Stomach smooth muscle (tissue), 2 donors: ENCODE results near the gene APLP2.
"Not testable (repeated sequence)": the region's sequence is repeated elsewhere in the genome, so short reads cannot be mapped to it uniquely, and the experiment has no call there.

Source experiments
- H3K27ac ChIP-seq: one replicate; pipeline ENCODE4 v1.7.0; 2013; ENCODE audit warnings: mild to moderate bottlenecking, low read length, inconsistent platforms
- H3K27me3 ChIP-seq, 2 donors: one replicate each; pipeline ENCODE4 v1.7.0; 2013; ENCODE audit warnings: low read length in 2 of 2; ENCODE audit not compliant: insufficient read depth in 2 of 2, control insufficient read depth in 1 of 2
- H3K36me3 ChIP-seq, 2 donors: one replicate each; pipeline ENCODE4 v1.7.0; 2013; ENCODE audit warnings: low read length in 2 of 2; ENCODE audit not compliant: control insufficient read depth in 2 of 2, insufficient read depth in 2 of 2
- H3K4me1 ChIP-seq: one replicate; pipeline ENCODE4 v1.7.0; 2013; ENCODE audit warnings: low read length; ENCODE audit not compliant: control insufficient read depth, insufficient read depth
- H3K4me3 ChIP-seq, 2 donors: one replicate each; pipeline ENCODE4 v1.7.0; 2013; ENCODE audit warnings: low read length in 2 of 2
- H3K9ac ChIP-seq, 2 donors: one replicate each; pipeline ENCODE4 v1.7.0; 2013; ENCODE audit warnings: low read length in 2 of 2, mild to moderate bottlenecking in 1 of 2
- H3K9me3 ChIP-seq, 2 donors: one replicate each; pipeline ENCODE4 v1.7.0; 2013; ENCODE audit warnings: low read length in 2 of 2; ENCODE audit not compliant: control insufficient read depth in 2 of 2
- donor health status: healthy.
- donor health status: Pancreatic carcinoma.

APLP2 gene

GRCh38 chr11:130101661-130102060 is 32.0 kb downstream of the APLP2 start:
- H3K9ac ChIP-seq: no peak overlapping the region
- no peak overlapping the region for H3K4me3 ChIP-seq
- no peaks in the 10 kb centered on the region for H3K36me3 ChIP-seq
- H3K27ac ChIP-seq: no peak overlapping the region
- peaks cover 18% of the 10 kb centered on the region for H3K4me1 ChIP-seq
- no peaks in the 10 kb centered on the region for H3K27me3 ChIP-seq
- H3K9me3 ChIP-seq: no peaks in the 10 kb centered on the region

GRCh38 chr11:130102301-130103249 is 32.9 kb downstream of the APLP2 start:
- Histone ChIP-seq H3K9ac (no peak overlapping the region), H3K27ac (no peak overlapping the region), H3K27me3 (no peaks in the 10 kb centered on the region), H3K4me1 (peaks cover 18% of the 10 kb centered on the region), H3K4me3 (no peak overlapping the region), H3K36me3 (no peaks in the 10 kb centered on the region), H3K9me3 (no peaks in the 10 kb centered on the region)

GRCh38 chr11:130103296-130103814 is 33.7 kb downstream of the APLP2 start:
- Histone ChIP-seq H3K9me3 (no peaks in the 10 kb centered on the region), H3K4me3 (no peak overlapping the region), H3K27me3 (no peaks in the 10 kb centered on the region), H3K4me1 (peaks cover 18% of the 10 kb centered on the region), H3K27ac (no peak overlapping the region), H3K36me3 (no peaks in the 10 kb centered on the region), H3K9ac (no peak overlapping the region)

GRCh38 chr11:130106381-130106780 is 36.7 kb downstream of the APLP2 start:
- H3K36me3 ChIP-seq: peaks cover 12 to 13% of the 10 kb centered on the region in 2 donors
- H3K9me3 ChIP-seq: no peaks in the 10 kb centered on the region
- H3K9ac ChIP-seq: no peak overlapping the region
- H3K27ac ChIP-seq: no peak overlapping the region
- peaks cover 14% of the 10 kb centered on the region for H3K4me1 ChIP-seq
- H3K4me3 ChIP-seq: no peak overlapping the region
- no peaks in the 10 kb centered on the region for H3K27me3 ChIP-seq

- not testable (repeated sequence) for H3K9me3 ChIP-seq, H3K4me1 ChIP-seq, H3K27ac ChIP-seq, H3K27me3 ChIP-seq, H3K9ac ChIP-seq, H3K4me3 ChIP-seq
- H3K36me3 ChIP-seq: peaks cover 16 to 17% of the 10 kb centered on the region in 2 donors
Observed at GRCh38 chr11:130108671-130109070, 39.0 kb downstream of the APLP2 start.

GRCh38 chr11:130109386-130109785 is 39.7 kb downstream of the APLP2 start:
- H3K27me3 ChIP-seq: no peaks in the 10 kb centered on the region
- H3K27ac ChIP-seq: no peak overlapping the region
- H3K4me3 ChIP-seq: no peak overlapping the region
- peaks cover 16 to 17% of the 10 kb centered on the region in 2 donors for H3K36me3 ChIP-seq
- H3K4me1 ChIP-seq: no peaks in the 10 kb centered on the region
- no peak overlapping the region for H3K9ac ChIP-seq
- no peaks in the 10 kb centered on the region for H3K9me3 ChIP-seq

GRCh38 chr11:130110339-130111108 is 40.8 kb downstream of the APLP2 start:
- peaks cover 16 to 17% of the 10 kb centered on the region in 2 donors for H3K36me3 ChIP-seq
- no peak overlapping the region for H3K9ac ChIP-seq
- peaks cover 2% of the 10 kb centered on the region for H3K4me1 ChIP-seq
- H3K27me3 ChIP-seq: no peaks in the 10 kb centered on the region
- H3K27ac ChIP-seq: no peak overlapping the region
- no peaks in the 10 kb centered on the region for H3K9me3 ChIP-seq
- no peak overlapping the region for H3K4me3 ChIP-seq

- Histone ChIP-seq H3K4me3 (no peak overlapping the region), H3K9me3 (no peaks in the 10 kb centered on the region), H3K4me1 (peaks cover 2% of the 10 kb centered on the region), H3K9ac (no peak overlapping the region), H3K27me3 (no peaks in the 10 kb centered on the region), H3K27ac (no peak overlapping the region), H3K36me3 (peaks cover 16 to 17% of the 10 kb centered on the region in 2 donors)
Observed at GRCh38 chr11:130112071-130112830, 42.6 kb downstream of the APLP2 start.

- Histone ChIP-seq H3K36me3 (peaks cover 16 to 17% of the 10 kb centered on the region in 2 donors), H3K4me1 (peaks cover 2% of the 10 kb centered on the region), H3K4me3 (no peak overlapping the region), H3K9ac (no peak overlapping the region), H3K9me3 (no peaks in the 10 kb centered on the region), H3K27me3 (no peaks in the 10 kb centered on the region), H3K27ac (no peak overlapping the region)
Observed at GRCh38 chr11:130114281-130114680, 44.6 kb downstream of the APLP2 start.

GRCh38 chr11:130114726-130115125 is 45.0 kb downstream of the APLP2 start:
- Histone ChIP-seq H3K4me1 (peaks cover 2% of the 10 kb centered on the region), H3K9ac (no peak overlapping the region), H3K36me3 (peaks cover 16 to 17% of the 10 kb centered on the region in 2 donors), H3K27ac (no peak overlapping the region), H3K4me3 (no peak overlapping the region), H3K27me3 (no peaks in the 10 kb centered on the region), H3K9me3 (no peaks in the 10 kb centered on the region)
